ENCODE results near the gene CRYBB1.

CRYBB1 gene

GRCh38 chr22:26606611-26607010 lies 11.2 kb downstream of the CRYBB1 start:
- DNase-seq (ENCODE audit: low spot score), result no peak

GRCh38 chr22:26604368-26604767 lies 13.5 kb downstream of the CRYBB1 start:
- DNase-seq (ENCODE audit: low spot score), result no peak

GRCh38 chr22:26602127-26602526 lies 15.7 kb downstream of the CRYBB1 start:
- DNase-seq (ENCODE audit: low spot score), result no peak

GRCh38 chr22:26601726-26602125 lies 16.1 kb downstream of the CRYBB1 start:
- no peak for DNase-seq (ENCODE audit: low spot score)

GRCh38 chr22:26599505-26599904 lies 18.3 kb downstream of the CRYBB1 start:
- no peak for DNase-seq (ENCODE audit: low spot score)

- DNase-seq (ENCODE audit: low spot score), result no peak
These were observed 20.3 kb downstream of the CRYBB1 start for GRCh38 chr22:26597480-26597879.

DNA sequence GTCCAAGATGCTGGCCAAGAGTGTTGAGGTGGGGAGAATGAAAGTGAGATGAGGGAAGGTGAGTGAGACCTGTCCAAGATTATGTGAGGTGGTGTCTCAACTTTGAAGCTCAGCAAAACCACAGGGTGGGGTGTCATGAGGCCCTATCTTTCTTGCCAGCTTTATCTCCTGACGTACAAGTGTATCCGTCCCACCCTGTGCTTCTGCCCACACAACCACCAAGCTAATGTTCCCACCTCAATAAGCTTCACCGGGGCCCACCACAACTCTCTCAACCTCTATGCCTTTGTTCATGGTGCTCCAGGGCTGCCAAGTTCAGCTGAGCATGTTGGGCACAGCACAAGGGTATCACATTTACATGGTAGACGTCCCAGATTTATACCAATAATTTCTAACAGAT lies 20.8 kb downstream of the CRYBB1 start:
- DNase-seq (ENCODE audit: low spot score), result no peak

DNA sequence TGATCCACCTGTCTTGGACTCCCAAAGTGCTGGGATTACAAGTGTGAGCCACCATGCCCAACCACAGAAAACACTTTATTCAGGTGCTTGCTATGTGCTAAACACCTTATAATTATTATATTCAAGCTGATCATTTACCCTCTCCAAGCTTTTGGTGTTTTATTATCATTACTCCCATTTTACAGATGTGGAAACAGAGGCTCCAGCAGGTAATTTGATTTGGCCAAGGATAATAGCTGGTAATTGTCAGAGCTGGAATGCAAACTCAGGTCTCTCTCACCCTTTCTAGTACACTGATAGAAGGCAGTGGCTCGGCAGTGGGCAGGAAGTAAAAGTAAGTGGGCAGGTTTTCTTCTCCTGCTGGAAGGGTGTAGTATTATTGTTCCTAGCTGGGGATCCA lies 24.1 kb downstream of the CRYBB1 start:
- DNase-seq (ENCODE audit: low spot score), result no peak

GRCh38 chr22:26592421-26592891 lies 25.4 kb downstream of the CRYBB1 start:
- DNase-seq (ENCODE audit: low spot score), result no peak

- DNase-seq (ENCODE audit: low spot score), result peak; percentile 87
These were observed 27.7 kb downstream of the CRYBB1 start, which contains the start of gene TPST2 for GRCh38 chr22:26589845-26590736. TSS of gene TPST2 (minus strand) at chr22:26590132. CDS start at chr22:26541630, 48,502 bp downstream.

GRCh38 chr22:26589367-26589844 lies 28.4 kb downstream of the CRYBB1 start:
- no peak for DNase-seq (ENCODE audit: low spot score)

DNA sequence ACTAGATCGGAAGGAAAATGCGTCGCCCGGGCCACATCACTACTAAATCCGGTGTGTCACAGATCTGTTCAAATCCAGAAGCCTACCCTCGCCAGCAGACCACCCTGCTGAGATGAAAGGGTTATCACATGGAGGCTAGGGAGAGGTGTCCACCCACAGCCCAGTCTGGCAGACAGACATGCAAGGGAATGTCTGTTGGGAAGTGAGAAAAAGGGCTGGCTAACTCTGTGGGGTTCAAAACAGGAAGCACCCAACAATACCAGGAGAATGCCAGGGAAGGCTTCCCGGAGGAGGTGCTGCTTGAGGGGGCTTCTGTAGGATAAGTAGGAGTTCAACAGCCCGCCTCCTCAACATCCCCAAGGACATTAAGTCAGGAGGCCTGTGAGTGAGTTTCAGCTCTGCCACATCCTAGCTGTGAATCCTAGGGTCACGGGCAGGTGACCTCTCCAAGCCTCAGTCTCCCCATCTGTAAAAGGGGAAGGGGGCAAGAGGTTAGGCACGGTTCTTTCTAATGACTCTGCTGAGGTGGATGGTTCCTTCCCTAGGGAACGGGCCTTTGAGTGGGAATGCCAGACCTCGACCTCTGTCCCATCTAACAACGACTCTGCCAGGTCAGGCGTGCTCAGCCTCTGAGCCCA lies 29.0 kb downstream of the CRYBB1 start:
- DNase-seq (ENCODE audit: low spot score), result no peak

- no peak for DNase-seq (ENCODE audit: low spot score)
These were observed 29.7 kb downstream of the CRYBB1 start for GRCh38 chr22:26587991-26588613.

- DNase-seq (ENCODE audit: low spot score), result no peak
These were observed 31.1 kb downstream of the CRYBB1 start for GRCh38 chr22:26586556-26587325.

- DNase-seq (ENCODE audit: low spot score), result no peak
These were observed 32.6 kb downstream of the CRYBB1 start for GRCh38 chr22:26585104-26585790.

GRCh38 chr22:26584010-26584409 lies 33.8 kb downstream of the CRYBB1 start:
- no peak for DNase-seq (ENCODE audit: low spot score)

DNA sequence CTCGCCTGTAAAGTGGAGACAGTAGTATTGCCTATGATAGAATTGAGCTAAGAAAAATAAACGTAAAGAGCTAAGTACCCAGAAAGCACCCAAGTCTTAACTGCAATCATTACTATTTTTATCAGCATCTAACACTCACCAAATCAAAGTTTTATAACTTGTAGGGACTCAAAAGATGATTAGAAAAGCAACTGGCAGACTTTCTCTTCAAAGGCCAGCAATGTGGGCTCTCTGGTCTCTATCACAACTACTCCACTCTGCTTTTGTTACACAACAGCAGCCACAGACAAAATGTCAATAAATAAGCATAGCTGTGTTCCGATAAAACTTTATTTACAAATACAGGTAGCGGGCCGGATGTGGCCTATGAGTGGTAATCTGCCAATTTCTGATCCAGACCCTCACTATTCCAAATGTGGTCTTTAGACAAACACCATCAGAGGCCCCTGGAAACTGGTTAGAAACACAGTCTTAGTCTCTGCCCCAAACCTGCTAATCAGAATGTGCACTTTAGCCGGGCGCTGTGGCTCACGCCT lies 36.1 kb downstream of the CRYBB1 start:
- no peak for DNase-seq (ENCODE audit: low spot score)

- no peak for DNase-seq (ENCODE audit: low spot score)
These were observed 36.8 kb downstream of the CRYBB1 start for GRCh38 chr22:26581026-26581425.

- DNase-seq (ENCODE audit: low spot score), result no peak
These were observed 37.4 kb downstream of the CRYBB1 start for GRCh38 chr22:26580240-26580962.

- peak; percentile 77 for DNase-seq (ENCODE audit: low spot score)
These were observed 38.4 kb downstream of the CRYBB1 start for GRCh38 chr22:26579331-26579886.

Measured in germinal center (tissue), 1 donor.